NCI-H146 treated with DMSO at 0.1 percent for 48 hours (cell line): ENCODE measurements around the gene PDGFA.

ENCODE experiments used
- DNase-seq: peaks from one replicate; lab custom pipeline; 2025; ENCODE audit not compliant: unreplicated experiment; lab: John Stamatoyannopoulos, UW

PDGFA gene

DNA sequence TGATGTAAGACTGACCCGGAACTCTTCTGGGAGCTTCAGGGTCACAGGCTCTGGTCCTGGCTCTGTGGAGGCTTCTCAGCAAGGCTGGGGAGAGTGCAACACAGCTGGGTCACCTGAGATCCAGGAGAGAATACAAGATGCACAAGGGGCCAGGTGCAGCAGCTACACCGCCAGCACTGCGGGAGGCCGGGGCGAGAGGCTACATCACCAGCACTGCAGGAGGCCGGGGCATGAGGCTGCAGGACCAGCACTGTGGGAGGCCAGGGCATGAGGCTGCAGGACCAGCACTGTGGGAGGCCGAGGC, 44.3 kb downstream of the PDGFA start:
- DNase-seq = no peak

DNA sequence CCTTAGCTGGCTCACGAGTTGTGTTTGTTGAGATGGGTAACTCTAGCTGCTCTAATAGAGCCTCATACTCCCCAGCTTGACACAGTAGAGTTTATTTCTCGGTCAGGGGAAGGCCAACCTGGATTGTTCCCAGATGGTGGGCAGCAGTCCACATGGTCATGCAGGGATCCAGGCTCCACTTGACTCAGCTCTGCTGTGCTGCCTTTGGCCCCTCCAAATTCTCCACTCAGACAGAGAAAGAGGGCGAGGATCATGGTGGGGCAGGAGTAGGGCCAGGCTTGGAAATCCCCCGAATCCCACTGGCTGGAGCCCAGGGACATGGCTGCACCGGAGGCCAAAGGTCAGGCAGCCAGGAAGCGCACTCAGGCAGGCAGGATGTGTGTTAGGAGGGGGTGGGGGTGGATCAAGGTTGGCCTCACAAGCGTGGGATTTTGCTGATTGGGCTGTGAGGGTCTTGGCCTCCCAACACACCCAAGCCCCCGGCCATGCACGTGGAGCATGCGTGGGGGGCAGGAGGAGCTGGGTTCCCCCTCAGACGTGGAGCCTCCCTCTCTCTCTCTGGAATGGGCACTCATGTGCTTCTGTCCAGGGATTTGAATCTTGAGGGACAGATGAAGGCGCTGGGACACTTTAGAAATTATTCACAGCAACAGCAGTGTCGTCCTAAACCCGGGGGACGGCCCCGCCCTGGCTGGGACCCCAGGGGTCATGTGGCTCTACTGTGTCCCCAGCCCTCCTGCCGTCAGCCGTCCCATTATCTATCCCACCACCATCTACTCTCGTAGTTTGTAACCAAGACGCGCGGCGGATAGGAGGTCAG, 44.8 kb downstream of the PDGFA start:
- no peak for DNase-seq

DNA sequence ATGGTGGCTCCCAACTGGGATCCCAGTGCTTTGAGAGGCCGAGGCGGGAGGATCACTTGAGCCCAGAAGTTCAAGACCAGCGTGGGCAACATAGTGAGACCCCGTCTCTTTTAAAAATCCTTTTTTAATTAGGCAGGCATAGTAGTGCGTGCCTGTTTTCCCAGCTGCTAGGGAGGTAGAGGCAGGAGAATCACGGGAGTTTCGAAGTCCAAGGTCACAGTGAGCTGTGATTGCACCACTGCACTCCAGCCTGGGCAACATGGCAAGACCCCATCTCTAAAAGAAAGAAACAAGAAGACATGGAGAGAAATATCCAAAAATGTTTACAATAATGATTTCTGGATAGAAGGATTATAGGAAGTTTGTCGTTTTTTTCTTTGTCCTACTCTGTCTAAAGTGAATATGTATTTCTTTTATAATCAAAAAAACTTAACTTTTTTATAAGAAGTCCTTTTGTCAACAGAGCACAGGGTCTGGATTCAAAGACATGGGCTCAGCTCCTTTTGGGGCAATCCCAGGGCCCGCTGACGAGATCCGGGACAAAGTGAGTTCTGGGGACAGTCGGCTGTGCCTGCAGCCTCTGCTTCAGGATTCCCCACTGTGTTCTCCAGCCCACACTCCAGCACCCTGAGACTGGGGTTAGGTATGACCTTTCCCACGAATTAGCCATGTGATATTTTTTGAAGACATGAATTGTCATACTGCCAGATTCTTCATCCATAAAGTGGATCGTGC, 45.6 kb downstream of the PDGFA start:
- DNase-seq = no peak

DNA sequence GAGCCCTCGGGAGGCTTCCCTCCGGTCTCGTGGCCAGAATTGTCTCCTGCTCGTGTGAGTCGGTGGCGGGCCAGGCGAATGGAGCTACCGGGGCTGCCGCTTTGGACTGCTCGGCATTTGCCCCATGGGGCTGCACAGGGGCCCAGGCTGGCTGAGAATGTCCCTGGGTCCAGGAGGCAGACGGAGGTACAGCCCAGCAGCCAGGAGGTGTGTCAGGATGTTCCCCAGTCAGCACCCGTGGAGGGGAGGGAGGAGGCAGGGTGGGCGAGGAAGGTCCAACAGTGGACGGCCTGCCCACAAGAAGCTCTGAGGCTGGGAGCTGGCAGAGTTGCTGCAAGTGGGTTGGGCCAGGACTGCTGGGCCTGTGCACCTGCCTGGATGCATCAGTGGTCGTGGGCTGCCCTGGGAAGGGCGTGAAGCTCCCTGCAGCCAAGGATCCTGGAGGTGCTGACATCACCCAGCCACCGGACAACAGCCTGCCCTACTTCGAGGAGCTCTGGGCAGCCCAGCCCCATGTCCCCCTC, 46.4 kb downstream of the PDGFA start:
- no peak for DNase-seq

DNA sequence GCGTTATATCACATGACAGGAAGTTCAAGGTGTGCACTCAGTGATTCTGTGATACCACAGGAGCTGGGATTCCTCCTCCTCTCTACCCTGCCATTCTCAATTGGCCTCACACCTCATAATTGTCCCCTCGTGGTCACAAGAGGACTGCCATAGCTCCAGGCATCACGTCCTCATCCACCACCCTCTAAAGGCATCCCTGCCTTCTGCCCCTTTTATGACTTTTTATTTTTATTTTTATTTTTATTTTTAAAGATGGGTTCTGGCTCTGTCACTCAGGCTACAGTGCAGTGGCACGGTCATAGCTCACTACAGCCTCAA, 47.0 kb downstream of the PDGFA start:
- DNase-seq = no peak

DNA sequence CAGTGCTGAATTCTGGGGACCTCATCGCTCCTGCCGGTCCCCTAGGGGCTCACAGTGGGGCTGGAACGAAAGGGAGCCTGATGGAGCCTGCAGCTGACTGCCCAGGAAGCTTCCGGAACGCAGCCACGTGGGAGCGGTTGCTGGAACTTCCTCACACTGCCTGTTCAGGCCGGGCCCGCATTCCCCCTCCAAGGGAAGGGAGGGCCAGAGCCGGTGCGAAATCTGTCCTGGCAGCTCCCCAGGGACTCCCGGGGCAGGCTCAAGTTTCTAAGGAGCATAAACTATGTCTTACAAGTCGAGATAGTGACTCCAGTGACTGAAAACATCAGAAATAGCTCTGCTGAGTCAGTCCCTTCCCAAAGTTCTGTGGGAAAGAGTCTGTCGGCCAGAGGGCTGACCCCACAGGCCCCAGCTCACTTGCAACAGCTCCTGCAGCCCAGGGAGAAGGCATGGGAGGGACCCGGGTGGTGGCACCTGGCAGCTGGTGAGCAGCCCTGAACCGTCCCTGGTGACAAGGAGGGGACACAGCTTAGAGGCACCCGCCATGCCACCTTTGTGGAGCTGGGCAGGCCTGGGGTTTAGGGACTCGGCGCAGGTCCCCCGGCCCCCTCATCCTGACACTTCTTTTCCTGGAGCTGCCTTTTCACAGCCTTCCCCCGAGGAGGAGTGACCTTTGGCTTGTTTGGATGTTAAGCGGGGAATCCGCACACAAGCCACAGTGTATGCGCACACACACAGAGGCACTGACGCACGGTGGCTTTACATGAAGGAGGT, 47.6 kb downstream of the PDGFA start:
- DNase-seq = no peak

DNA sequence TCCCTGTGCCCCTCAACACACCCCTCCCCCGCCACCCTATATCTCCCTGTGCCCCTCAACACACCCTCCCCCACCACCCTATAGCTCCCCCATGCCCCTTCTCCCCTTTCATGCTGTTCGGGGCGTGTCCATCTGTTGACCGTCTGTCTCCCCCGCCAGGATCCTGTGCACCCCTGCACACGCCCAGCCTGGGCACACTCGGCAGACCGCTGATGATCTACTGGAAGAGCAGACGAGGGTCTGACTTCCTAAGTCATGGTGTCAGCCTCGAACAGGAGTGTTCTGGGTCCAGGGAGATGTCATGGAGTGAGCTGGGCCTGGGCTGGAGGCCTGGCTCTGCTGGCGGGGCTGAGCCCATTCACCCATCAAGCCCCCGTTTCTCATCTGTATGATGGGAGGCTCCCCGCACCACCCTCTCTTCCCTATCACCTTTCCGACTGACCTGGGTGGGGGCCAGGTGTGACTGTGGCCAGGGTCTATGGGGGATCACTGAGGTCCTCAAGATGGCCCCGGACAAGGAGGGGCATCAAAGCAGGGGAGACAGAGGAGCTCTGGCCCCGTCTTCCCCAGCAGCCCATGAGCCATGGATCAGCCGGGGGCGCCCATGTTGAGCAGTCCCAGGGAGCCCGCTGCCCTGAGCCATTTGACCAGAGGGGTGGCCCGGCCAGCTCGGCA, 48.3 kb downstream of the PDGFA start:
- DNase-seq = no peak

DNA sequence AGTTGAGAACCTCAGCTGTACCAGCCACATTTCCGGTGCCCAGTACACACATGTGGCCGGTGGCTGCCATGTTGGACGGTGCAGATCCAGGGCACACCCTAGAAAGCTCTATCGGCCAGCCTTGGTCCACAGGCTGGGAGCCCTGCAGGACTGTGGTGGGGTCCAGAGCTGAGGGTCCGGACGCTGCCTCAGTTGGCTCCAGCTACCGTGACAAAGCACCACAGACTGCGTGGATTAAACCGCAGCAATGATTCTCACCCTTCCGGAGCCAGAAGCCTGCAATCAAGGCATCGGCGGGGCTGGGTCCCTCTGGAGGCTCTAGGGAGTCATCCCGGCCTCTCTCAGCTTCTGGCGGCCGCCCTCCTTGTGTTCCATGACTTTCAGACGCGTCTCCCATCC, 50.1 kb downstream of the PDGFA start:
- no peak for DNase-seq

DNA sequence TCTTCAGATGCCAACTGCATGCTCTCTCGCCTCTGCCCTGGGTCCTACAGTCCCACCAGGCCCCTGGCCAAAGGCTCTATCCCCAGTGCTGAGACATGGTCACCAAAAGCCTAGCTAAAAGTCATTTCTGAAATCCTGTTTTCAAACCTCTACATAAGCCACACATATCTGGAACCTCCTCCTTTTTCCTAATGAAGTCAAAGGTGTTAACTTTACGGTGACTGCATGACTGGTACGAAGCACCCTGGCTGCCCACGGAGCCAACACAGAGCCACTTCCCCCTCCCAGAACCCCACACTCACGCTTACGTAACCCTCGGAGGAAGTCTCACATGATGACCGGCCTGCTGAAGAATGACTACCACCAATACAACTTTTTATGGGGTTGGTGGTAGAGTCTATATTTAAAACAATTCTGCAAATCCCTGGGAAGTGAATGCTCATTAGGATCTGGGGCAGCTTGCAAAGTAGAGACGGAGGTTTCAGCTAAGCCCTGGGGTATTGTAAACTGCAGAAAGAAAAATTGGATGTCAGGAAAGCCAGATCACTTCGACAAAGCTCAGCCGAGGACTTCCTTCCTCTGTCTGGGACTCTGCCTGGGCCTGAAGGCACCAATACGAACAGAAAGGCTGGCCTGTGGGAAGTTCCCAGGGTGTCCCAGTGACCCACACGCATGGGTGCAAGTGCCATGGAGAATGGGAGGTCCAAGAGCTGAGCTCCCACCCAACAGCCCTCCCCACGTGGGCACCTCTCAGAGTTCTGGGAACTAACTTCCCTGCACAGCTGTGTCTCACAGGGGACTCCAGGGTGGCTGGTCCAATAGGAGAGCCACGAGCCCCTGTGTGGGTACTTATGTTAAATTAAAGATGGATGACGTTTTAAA, 50.7 kb downstream of the PDGFA start:
- no peak for DNase-seq

DNA sequence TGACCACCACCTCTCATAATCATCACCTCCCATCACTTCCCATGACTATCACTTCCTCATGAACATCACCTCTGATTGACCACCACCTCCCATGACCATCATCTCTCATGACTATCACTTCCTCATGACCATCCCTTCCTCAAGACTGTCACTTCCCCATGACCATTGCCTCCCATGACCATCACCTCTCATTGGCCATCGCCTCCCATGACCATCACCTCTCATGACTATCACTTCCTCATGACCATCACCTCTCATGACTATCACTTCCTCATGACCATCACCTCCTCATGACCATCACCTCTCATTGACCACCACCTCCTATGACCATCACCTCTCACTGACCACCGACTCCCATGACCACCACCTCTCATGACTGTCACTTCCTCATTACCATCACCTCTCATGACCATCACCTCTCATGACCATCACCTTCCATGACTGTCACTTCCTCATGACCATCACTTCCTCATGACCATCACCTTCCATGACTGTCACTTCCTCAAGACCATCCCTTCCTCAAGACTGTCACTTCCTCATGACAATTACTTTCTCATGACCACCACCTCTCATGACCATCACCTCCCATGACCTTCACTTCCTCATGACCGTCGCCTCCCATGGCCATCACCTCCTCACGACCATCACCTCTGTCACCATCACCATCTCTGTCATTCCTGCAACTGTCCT, 51.6 kb downstream of the PDGFA start:
- no peak for DNase-seq

DNA sequence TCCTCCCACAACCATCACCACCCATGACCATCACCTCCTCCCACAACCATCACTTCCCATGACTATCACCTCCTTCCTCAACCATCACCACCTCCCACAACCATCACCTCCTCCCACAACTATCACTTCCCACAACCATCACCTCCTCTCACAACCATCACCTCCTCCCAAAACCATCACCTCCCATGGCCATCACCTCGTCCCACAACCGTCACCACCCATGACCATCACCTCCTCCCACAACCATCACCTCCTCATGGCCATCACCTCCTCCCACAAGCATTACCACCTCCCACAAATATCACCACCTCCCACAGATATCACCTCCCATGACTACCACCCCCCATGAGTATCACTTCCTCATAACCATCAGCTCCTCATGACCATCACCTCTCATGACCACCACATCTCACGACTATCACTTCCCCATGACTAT, 52.2 kb downstream of the PDGFA start:
- no peak for DNase-seq

DNA sequence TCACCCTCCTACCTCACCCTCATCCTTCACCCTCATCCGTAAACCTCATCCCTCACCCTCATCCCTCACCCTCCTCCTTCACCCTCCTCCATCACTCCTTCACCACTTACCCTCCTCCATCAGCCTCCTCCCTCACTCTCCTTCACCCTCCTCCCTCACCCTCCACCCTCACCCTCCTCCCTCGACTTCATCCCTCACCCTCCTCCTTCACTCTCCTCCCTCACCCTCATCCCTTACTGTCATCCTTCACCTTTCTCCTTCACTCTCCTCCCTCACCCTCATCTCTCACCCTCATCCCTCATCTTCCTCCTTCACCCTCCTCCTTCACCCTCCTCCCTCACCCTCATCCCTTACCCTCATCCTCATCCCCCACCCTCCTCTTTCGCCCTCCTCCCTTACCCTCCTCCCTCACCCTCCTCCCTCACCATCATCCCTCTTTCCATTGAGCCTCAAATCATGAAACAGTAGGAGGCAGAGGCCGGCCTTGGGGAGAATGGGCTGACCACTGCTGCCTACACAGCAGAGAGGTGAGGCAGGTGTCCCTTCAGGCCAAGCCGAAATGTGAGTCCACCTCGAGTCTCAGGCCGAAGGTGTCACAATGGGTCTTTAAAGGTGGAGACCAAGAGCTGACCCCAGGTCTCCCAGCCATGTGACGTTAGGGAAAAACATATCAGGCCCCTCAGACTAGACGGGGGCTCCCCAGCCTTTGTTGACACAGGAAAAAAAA, 53.0 kb downstream of the PDGFA start:
- DNase-seq = no peak

DNA sequence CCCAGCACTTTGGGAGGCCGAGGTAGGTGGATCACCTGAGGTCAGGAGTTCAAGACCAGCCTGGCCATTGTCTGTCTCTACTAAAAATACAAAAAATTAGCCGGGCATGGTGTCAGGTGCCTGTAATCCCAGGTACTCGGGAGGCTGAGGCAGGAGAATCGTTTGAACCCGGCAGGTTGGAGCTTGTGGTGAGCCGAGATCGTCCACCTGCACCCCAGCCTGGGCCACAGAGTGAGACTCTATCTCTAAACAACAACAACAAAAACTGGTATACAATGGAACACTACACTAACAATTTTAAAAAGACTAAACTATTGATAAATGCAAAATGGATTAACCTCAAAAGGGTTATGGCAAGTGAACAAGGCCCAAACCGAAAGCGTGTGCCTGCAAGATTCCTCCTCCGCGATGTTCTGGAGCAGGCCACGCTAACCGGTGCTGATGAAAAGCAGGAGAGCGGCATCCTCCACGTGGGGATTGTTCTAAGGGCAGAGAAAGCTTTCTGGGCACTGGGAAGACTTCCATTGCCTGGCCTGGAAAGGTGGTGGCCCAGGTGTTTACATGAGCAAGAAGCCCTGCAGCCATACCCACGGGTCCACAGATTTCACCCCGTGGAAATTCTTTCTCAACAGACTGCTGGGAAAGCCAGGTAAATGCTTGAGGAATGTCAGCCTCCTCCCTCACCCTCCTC, 53.8 kb downstream of the PDGFA start:
- no peak for DNase-seq

DNA sequence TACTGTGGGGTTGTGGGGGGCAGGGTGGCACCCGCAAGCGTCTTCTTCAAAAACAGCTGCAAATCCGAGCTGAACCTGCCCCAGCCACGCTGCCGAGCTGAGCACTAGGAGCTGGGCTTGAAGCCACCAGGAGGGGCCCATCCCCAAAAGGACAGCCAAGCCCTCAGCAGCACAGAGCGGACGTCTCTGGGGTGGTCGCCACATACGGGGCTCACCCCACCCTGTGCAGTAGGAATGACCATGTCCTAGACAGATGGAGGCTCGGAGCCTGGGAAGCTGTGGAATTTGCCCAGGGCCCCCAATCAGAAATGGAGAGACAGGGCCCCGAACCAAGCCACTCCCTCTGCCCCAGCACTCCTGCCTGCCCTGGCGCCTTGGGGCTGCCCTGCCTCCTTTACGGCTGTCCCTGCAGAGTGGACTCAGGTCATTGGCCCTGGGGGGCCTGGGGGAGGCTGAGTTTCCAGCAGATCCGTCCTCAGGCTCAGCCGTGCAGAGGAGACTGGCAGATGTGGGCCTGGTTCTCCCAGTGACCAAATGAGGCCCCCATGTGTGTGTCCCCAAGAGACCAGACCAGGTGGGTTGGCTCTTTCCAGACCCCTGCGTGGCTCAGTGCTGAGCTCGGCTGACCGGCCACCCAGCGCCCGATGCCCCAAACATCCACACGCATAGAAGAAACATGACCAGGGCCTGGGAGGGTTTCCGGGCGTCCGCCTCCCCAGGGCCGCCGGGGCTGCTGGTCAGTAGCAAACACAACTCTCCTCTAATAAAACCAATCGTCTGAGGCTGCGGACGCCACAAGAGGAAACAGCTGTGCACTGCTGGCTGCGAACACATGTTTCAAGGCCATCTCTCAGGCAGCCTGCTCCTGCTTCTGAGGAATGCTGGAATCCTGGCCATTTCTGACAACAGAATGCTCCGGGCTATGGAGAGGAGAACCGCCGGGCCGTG, 54.9 kb downstream of the PDGFA start:
- DNase-seq = no peak

DNA sequence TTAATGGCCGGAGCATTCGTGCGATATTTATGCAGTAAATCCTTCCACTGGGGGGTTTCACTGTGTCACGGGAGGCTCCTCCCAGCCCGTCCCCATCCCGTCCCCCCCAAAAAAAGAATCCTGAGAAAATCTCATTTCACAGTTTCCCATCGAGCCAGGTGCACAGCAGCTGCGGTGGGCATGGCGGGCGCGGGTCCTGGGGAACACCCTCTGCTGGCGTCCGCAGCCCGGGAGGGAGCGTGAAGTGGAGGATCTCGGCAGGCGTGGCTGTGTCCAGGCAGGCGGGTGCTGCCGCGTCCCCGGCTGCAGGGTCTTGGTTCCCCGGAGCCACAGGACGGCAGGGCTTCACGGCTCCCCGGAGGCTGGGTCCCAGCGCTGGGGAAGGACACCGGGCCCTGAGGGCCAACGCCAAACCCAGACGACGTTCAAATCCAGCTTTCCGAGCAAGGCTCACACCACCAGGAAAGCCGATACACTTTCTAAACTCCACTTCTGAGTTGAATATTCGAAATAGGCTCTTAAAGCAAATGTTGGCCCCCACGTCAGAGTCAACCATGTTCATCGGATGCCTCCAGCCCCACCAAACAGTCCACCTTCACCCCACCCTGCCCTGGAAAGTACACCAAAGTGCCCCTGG, 55.7 kb downstream of the PDGFA start:
- no peak for DNase-seq

DNA sequence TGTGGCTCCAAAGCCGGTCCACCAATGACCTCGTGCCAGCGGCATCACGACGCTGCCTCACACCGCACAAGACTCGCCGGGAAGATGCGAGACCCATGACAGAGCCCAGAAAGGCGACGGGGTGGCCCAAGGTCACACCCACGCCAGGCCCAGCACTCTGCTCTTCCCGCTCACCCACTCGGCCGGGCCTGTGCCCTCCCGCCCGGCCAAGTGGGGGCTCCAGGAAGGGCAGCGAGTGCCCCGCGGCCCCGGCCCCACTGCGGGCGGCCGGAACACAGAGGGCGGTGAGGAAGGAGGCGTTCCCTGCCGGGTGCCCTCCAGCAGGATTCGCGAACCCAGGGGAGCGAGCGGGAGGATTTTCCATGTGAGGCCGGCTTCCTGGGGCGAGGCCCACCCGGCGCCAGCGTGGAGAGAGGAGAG, 56.3 kb downstream of the PDGFA start:
- no peak for DNase-seq
